Gastroesophageal sphincter (tissue), 3 donors: ENCODE data around the gene SLC2A6.

Source experiments
- POLR2A ChIP-seq, 2 donors: fragments of 450-650 bp; IDR thresholded peaks; one replicate each; pipeline ENCODE4 v1.6.1; 2017; ENCODE audit warnings: antibody characterized with exemption in 2 of 2, mild to moderate bottlenecking in 2 of 2, moderate library complexity in 1 of 2
- POLR2AphosphoS5 ChIP-seq: sonication (generic); formaldehyde crosslinking; IDR thresholded peaks from one replicate; pipeline ENCODE4 v1.6.1; 2017; ENCODE audit warnings: antibody characterized with exemption
- TF ChIP-seq, protein P1 (sequence below), 4 experiments: fragments of 200-600 bp in 2 of 4; fragments of 450-650 bp in 2 of 4; sonication (generic) in 1 of 4; IDR thresholded peaks; one replicate each; pipeline ENCODE4 v1.5.1; 2017 to 2019; ENCODE audit warnings: antibody characterized with exemption in 4 of 4, mild to moderate bottlenecking in 2 of 4, moderate library complexity in 2 of 4

DNA sequence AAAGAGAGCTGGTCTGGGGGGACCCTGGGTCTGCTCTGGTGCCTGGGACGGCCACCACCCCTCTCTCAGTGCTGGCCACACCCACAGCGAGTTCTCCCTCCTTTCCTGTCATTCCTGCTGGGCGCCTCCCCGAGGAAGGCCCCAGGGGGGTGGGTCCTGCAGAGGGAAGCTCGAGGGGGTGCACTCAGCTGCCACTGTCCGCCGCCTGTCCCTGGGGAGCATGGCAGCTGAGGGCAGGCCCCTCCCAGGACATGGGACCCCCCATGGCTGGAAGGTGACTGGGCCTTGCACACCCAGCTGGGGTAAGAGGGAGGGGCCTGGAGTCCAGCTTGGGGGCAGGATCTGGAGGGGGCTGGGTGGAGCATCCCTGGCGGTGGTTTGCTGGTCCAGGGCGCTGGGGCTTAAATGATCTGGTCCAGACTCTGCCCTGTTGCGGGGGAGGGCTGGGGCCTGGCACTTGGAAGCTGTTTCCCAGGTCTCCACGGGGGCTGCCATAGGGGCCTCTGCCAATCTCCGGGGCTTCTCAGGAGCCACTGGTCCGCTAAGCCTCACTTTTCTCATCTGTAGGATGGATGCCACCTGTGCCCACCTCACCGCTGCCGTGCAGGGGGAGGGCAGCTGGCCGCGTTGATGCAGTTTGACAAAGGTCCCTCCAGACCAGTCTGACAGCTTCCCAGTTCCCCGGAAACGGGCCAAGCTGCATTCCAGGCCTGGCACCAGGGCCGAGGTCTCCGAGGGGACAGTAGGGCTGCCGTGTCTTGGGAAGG lies 6.0 kb upstream of the SLC2A6 start:
- TF ChIP-seq POLR2AphosphoS5 (no peak), POLR2A (IDR thresholded peaks at IDR 0.05) (no peak)
- TF ChIP-seq, protein P1, sequence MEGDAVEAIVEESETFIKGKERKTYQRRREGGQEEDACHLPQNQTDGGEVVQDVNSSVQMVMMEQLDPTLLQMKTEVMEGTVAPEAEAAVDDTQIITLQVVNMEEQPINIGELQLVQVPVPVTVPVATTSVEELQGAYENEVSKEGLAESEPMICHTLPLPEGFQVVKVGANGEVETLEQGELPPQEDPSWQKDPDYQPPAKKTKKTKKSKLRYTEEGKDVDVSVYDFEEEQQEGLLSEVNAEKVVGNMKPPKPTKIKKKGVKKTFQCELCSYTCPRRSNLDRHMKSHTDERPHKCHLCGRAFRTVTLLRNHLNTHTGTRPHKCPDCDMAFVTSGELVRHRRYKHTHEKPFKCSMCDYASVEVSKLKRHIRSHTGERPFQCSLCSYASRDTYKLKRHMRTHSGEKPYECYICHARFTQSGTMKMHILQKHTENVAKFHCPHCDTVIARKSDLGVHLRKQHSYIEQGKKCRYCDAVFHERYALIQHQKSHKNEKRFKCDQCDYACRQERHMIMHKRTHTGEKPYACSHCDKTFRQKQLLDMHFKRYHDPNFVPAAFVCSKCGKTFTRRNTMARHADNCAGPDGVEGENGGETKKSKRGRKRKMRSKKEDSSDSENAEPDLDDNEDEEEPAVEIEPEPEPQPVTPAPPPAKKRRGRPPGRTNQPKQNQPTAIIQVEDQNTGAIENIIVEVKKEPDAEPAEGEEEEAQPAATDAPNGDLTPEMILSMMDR (IDR thresholded peaks at IDR 0.05), result no peak
